HEK293 (cell line): Measurements from ENCODE around the gene CEPT1.

Experiments used
- CTCF ChIA-PET: fragments of 350-600 bp; formaldehyde crosslinking; extraction: SDS; loops from one replicate; lab custom pipeline; 2021; ENCODE audit warnings: antibody characterized with exemption; lab: Yijun Ruan, JAX
- POLR2A ChIA-PET: fragments of 300-600 bp; formaldehyde crosslinking; extraction: SDS; loops from one replicate; lab custom pipeline; 2020; ENCODE audit warnings: antibody characterized with exemption, inconsistent platforms; lab: Yijun Ruan, JAX
- H3K27ac ChIP-seq: fragments of 200-500 bp; sonication (Bioruptor generic); 2 replicates; pipeline ENCODE4 v1.5.1; 2014; ENCODE audit warnings: low read depth, low read length, control low read depth, inconsistent platforms; ENCODE audit errors: extremely low read depth
- H3K36me3 ChIP-seq, 2 experiments: fragments of 200-500 bp in 1 of 2; sonication (Bioruptor generic) in 1 of 2; 1 replicate in 1 of 2; 2 replicates in 1 of 2; pipeline ENCODE4 v1.5.1; 2014 to 2017; ENCODE audit warnings: inconsistent platforms in 2 of 2, low read length in 2 of 2; ENCODE audit not compliant: control insufficient read depth in 2 of 2, insufficient read depth in 1 of 2
- H3K4me1 ChIP-seq: fragments of 200-500 bp; sonication (Bioruptor generic); 2 replicates; pipeline ENCODE4 v1.5.1; 2014; ENCODE audit warnings: mild to moderate bottlenecking, low read length, inconsistent platforms; ENCODE audit not compliant: control insufficient read depth, insufficient read depth
- H3K4me3 ChIP-seq: 2 replicates; pipeline ENCODE4 v1.5.1; 2011; ENCODE audit warnings: low read depth, mild to moderate bottlenecking, control low read depth, low read length, moderate library complexity
- H3K9me3 ChIP-seq: fragments of 200-500 bp; sonication (Bioruptor generic); 2 replicates; pipeline ENCODE4 v1.5.1; 2014; ENCODE audit warnings: low read depth, low read length, inconsistent platforms; ENCODE audit not compliant: control insufficient read depth, insufficient read depth
- EGR2 ChIP-seq: fragments of 450-650 bp; formaldehyde crosslinking; IDR thresholded peaks from 2 replicates; pipeline ENCODE4 v1.5.1; 2016; ENCODE audit warnings: low read depth, missing biosample characterization, missing genetic modification characterization
- GLI2 ChIP-seq: fragments of 450-650 bp; formaldehyde crosslinking; IDR thresholded peaks from 2 replicates; pipeline ENCODE4; 2017; ENCODE audit warnings: missing biosample characterization, missing genetic modification characterization, low read depth, borderline replicate concordance
- PRDM1 ChIP-seq: fragments of 450-650 bp; formaldehyde crosslinking; IDR thresholded peaks from 2 replicates; pipeline ENCODE4; 2016; ENCODE audit warnings: missing biosample characterization, missing genetic modification characterization
- SCRT1 ChIP-seq: fragments of 450-650 bp; formaldehyde crosslinking; IDR thresholded peaks from 2 replicates; pipeline ENCODE4 v1.5.1; 2016; ENCODE audit warnings: missing biosample characterization, missing genetic modification characterization, borderline replicate concordance
- SETDB1 ChIP-seq: IDR thresholded peaks from one replicate; pipeline ENCODE4 v1.6.1; 2017; ENCODE audit warnings: mild to moderate bottlenecking, low read length, moderate library complexity, mixed read lengths; ENCODE audit not compliant: insufficient read length
- YY1 ChIP-seq: fragments of 450-650 bp; formaldehyde crosslinking; IDR thresholded peaks from 2 replicates; pipeline ENCODE4 v1.5.1; 2018; ENCODE audit warnings: missing biosample characterization, missing genetic modification characterization
- ZNF175 ChIP-seq: fragments of 450-650 bp; formaldehyde crosslinking; IDR thresholded peaks from 2 replicates; pipeline ENCODE4 v1.5.1; 2016; ENCODE audit warnings: missing biosample characterization, missing genetic modification characterization
- ZNF211 ChIP-seq: fragments of 450-650 bp; formaldehyde crosslinking; IDR thresholded peaks from 2 replicates; pipeline ENCODE4 v1.5.1; 2016; ENCODE audit warnings: low read depth, missing biosample characterization, missing genetic modification characterization
- ZNF24 ChIP-seq: fragments of 450-650 bp; formaldehyde crosslinking; IDR thresholded peaks from 2 replicates; pipeline ENCODE4 v1.5.1; 2016; ENCODE audit warnings: missing biosample characterization, missing genetic modification characterization
- ZNF335 ChIP-seq: fragments of 450-650 bp; formaldehyde crosslinking; conservative IDR thresholded peaks from 2 replicates; pipeline ENCODE4 v1.5.1; 2016; ENCODE audit warnings: missing biosample characterization, missing genetic modification characterization
- ZNF341 ChIP-seq: fragments of 450-650 bp; formaldehyde crosslinking; IDR thresholded peaks from 2 replicates; pipeline ENCODE4; 2016; ENCODE audit warnings: low read depth, missing biosample characterization, missing genetic modification characterization
- ZNF394 ChIP-seq: fragments of 450-650 bp; formaldehyde crosslinking; IDR thresholded peaks from 2 replicates; pipeline ENCODE4 v1.5.1; 2016; ENCODE audit warnings: missing biosample characterization, missing genetic modification characterization, mild to moderate bottlenecking, moderate library complexity, borderline replicate concordance
- ZNF549 ChIP-seq: fragments of 450-650 bp; IDR thresholded peaks from 2 replicates; pipeline ENCODE4 v1.5.1; 2018; ENCODE audit warnings: missing biosample characterization, missing genetic modification characterization, mild to moderate bottlenecking, inconsistent platforms, moderate library complexity
- ZNF558 ChIP-seq: fragments of 450-650 bp; formaldehyde crosslinking; IDR thresholded peaks from 2 replicates; pipeline ENCODE4 v1.5.1; 2016; ENCODE audit warnings: missing biosample characterization, missing genetic modification characterization
- ZNF658 ChIP-seq: fragments of 450-650 bp; formaldehyde crosslinking; IDR thresholded peaks from 2 replicates; pipeline ENCODE4; 2016; ENCODE audit warnings: missing biosample characterization, missing genetic modification characterization
- ZNF701 ChIP-seq: fragments of 450-650 bp; formaldehyde crosslinking; IDR thresholded peaks from 2 replicates; pipeline ENCODE4 v1.5.1; 2016; ENCODE audit warnings: missing biosample characterization, missing genetic modification characterization
- TF ChIP-seq, protein P1 (sequence below): fragments of 450-650 bp; formaldehyde crosslinking; IDR thresholded peaks from 2 replicates; pipeline ENCODE4 v1.5.1; 2016; ENCODE audit warnings: missing biosample characterization, missing genetic modification characterization, low read depth
- TF ChIP-seq, protein P2 (sequence below): fragments of 450-650 bp; formaldehyde crosslinking; IDR thresholded peaks from 2 replicates; pipeline ENCODE4 v1.5.1; 2017; ENCODE audit warnings: missing biosample characterization, missing genetic modification characterization
- TF ChIP-seq, protein P3 (sequence below): fragments of 450-650 bp; formaldehyde crosslinking; IDR thresholded peaks from 2 replicates; pipeline ENCODE4 v1.5.1; 2016; ENCODE audit warnings: missing biosample characterization, missing genetic modification characterization
- TF ChIP-seq, protein P4 (sequence below): fragments of 450-650 bp; formaldehyde crosslinking; IDR thresholded peaks from 2 replicates; pipeline ENCODE4 v1.5.1; 2017; ENCODE audit warnings: missing biosample characterization, mild to moderate bottlenecking, missing genetic modification characterization, moderate library complexity
- TF ChIP-seq, protein P5 (sequence below): fragments of 450-650 bp; formaldehyde crosslinking; IDR thresholded peaks from 2 replicates; pipeline ENCODE4 v1.5.1; 2016; ENCODE audit warnings: missing biosample characterization, missing genetic modification characterization

CEPT1 gene

DNA sequence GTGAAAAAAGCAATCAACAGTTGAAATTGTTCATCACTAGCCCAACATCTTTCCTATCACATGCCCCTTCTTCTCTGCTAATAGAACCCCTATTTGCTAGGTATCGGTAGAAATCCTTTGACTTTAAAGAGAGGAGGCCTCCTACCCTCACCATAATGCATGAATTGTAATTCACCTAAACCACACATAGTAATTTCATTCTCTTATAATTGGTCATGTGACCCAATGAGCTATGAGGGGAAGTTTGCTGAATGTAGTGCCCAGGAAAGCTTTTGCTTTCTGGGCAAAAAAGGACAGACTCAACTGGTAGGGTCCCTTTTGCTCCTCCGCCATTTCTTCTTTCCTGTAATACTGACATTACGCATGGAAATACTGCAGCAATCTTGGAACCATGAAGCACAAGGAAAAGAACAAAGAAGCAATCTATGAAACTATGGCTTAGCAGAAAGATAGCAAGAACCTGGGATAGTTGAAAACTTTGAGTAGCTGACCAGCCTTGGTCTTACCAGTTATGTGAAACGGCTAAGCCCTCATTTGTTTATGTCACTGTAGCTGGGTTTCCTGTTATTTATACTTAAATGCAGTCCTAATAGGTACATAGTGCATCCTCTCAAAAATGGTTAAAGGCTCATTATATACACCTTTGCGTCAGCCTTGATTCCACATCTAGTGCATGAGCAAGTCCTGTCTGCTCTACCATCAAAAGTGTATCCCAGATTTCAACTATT is 77.3 kb downstream of the CEPT1 start:
- Histone ChIP-seq H3K36me3 (no peaks in the 10 kb centered on the region), H3K27ac (no peak overlapping the region), H3K4me3 (no peak overlapping the region), H3K4me1 (no peaks in the 10 kb centered on the region), H3K9me3 (no peaks in the 10 kb centered on the region)
- ChIA-PET POLR2A (interaction anchor here (0.5 kb wide), 1 partner anchor 73 kb away, joined by 3 read pairs; no protein-coding TSS in a partner anchor), CTCF (interaction anchor here (7.0 kb wide), 1 partner anchor 183 kb away, joined by 115 read pairs; no protein-coding TSS in a partner anchor)
- TF ChIP-seq PRDM1 (tag by site-specific recombination) (no peak), ZNF175 (tag by site-specific recombination) (no peak), ZNF335 (tag by site-specific recombination) (no peak), SCRT1 (tag by site-specific recombination) (no peak), YY1 (tag by site-specific recombination) (no peak), ZNF211 (tag by site-specific recombination) (no peak), ZNF394 (tag by site-specific recombination) (no peak), SETDB1 (no peak), ZNF24 (tag by site-specific recombination) (no peak), ZNF658 (tag by site-specific recombination) (no peak), ZNF341 (tag by site-specific recombination) (no peak), EGR2 (tag by site-specific recombination) (no peak)
- TF ChIP-seq, protein P1, sequence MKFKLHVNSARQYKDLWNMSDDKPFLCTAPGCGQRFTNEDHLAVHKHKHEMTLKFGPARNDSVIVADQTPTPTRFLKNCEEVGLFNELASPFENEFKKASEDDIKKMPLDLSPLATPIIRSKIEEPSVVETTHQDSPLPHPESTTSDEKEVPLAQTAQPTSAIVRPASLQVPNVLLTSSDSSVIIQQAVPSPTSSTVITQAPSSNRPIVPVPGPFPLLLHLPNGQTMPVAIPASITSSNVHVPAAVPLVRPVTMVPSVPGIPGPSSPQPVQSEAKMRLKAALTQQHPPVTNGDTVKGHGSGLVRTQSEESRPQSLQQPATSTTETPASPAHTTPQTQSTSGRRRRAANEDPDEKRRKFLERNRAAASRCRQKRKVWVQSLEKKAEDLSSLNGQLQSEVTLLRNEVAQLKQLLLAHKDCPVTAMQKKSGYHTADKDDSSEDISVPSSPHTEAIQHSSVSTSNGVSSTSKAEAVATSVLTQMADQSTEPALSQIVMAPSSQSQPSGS (tag by site-specific recombination) = no peak
- TF ChIP-seq, protein P2, sequence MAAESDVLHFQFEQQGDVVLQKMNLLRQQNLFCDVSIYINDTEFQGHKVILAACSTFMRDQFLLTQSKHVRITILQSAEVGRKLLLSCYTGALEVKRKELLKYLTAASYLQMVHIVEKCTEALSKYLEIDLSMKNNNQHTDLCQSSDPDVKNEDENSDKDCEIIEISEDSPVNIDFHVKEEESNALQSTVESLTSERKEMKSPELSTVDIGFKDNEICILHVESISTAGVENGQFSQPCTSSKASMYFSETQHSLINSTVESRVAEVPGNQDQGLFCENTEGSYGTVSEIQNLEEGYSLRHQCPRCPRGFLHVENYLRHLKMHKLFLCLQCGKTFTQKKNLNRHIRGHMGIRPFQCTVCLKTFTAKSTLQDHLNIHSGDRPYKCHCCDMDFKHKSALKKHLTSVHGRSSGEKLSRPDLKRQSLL (tag by site-specific recombination) = no peak
- TF ChIP-seq, protein P3, sequence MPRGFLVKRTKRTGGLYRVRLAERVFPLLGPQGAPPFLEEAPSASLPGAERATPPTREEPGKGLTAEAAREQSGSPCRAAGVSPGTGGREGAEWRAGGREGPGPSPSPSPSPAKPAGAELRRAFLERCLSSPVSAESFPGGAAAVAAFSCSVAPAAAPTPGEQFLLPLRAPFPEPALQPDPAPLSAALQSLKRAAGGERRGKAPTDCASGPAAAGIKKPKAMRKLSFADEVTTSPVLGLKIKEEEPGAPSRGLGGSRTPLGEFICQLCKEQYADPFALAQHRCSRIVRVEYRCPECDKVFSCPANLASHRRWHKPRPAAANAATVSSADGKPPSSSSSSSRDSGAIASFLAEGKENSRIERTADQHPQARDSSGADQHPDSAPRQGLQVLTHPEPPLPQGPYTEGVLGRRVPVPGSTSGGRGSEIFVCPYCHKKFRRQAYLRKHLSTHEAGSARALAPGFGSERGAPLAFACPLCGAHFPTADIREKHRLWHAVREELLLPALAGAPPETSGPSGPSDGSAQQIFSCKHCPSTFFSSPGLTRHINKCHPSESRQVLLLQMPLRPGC (tag by site-specific recombination) = no peak
- TF ChIP-seq, protein P4, sequence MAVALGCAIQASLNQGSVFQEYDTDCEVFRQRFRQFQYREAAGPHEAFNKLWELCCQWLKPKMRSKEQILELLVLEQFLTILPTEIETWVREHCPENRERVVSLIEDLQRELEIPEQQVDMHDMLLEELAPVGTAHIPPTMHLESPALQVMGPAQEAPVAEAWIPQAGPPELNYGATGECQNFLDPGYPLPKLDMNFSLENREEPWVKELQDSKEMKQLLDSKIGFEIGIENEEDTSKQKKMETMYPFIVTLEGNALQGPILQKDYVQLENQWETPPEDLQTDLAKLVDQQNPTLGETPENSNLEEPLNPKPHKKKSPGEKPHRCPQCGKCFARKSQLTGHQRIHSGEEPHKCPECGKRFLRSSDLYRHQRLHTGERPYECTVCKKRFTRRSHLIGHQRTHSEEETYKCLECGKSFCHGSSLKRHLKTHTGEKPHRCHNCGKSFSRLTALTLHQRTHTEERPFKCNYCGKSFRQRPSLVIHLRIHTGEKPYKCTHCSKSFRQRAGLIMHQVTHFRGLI (tag by site-specific recombination) = no peak

DNA sequence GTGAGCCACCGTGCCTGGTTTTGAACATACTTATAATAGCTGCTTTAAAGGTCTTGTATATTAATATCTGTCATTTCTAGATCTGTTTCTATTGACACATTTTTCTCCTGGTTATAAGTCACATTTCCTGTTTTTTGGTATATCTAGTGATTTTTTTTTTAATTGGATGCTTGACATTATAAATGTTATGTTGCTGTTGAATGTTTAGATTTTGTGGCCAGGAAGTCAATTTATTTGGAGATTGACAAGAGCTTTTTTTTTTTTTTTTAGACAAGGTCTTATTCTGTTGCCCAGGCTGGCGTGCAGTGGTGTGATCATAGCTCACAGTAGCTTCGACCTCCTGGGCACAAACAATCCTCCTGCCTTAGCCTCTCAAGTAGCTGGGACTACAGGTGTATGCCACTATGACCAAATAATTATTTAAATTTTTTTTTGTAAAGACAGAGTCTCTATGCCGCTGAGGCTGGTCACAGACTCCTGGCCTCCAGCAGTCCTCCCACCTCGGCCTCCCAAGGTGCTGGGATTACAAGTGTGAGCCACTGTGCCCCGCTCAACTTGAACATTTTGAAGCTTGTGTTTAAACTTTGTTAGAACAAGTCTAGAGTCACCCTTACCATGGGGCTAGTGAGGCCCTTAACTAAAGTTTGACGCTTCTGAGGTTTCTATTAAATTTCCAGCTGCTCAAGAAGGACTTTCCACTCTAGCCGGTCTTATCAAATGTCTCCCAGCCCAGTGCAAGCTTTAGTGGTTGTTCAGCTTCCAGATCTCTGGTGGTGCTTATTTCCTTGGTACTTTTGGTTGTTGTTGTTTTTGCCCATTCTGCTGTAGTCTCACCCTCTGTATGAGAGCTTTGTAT is 78.9 kb downstream of the CEPT1 start:
- POLR2A ChIA-PET = no interaction called here
- Histone ChIP-seq H3K36me3 (no peaks in the 10 kb centered on the region), H3K9me3 (no peaks in the 10 kb centered on the region), H3K4me1 (no peaks in the 10 kb centered on the region), H3K27ac (no peak overlapping the region), H3K4me3 (no peak overlapping the region)
- CTCF ChIA-PET = interaction anchor here (0.6 to 7.0 kb wide), 4 partner anchors 11 to 218 kb away, joined by 3 to 115 read pairs (median 4); no protein-coding TSS in a partner anchor
- TF ChIP-seq ZNF658 (tag by site-specific recombination) (no peak), GLI2 (tag by site-specific recombination) (no peak), ZNF549 (no peak), ZNF558 (peak; percentile 75; the same call in 1 of the 2 replicates), ZNF701 (tag by site-specific recombination) (no peak)
- TF ChIP-seq, protein P5, sequence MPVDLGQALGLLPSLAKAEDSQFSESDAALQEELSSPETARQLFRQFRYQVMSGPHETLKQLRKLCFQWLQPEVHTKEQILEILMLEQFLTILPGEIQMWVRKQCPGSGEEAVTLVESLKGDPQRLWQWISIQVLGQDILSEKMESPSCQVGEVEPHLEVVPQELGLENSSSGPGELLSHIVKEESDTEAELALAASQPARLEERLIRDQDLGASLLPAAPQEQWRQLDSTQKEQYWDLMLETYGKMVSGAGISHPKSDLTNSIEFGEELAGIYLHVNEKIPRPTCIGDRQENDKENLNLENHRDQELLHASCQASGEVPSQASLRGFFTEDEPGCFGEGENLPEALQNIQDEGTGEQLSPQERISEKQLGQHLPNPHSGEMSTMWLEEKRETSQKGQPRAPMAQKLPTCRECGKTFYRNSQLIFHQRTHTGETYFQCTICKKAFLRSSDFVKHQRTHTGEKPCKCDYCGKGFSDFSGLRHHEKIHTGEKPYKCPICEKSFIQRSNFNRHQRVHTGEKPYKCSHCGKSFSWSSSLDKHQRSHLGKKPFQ = no peak
